ENCODE data around the gene GRIP2.

GRIP2 gene

DNA sequence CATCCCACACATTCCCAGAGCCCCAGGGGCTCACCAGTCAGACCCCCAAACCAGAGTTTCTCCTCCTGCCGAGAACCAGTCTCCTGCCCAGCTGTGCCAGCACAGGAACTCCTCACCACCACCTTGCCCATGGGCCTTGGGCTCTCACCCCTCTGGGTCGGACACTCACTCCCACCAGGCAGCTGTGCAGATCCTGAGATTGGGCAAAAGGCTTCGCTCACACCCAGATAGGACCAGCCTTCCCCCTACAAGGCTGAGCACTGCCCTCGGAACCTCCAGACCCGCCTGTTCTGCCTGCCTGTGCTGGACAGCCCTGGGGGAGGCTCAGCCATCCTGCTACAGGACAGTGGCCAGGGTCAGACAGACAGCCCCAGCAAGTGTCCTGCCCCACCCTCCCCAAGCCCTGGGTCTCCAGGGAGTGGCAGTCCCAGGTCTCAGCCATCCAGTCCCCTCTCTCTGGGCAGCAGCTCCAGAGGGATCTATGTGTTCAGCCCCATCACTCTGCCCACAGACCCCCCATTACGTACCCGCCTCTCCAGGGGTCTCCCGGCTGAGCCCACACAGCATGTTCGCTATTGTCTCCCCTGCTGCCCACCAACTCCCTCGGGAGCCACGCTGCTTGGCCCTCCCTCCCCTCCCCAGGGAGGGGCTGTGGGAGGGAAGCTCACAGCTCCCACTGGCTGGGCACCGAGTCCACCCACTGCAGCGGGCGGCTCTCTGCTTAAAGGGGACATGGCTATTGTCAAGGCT is at the start of gene GRIP2:
GRIP2 (minus strand) TSS at position 601 of the 750 bp plus-strand sequence; CDS start at position 567, 34 bp downstream.
- DNase-seq, result no peak

DNA sequence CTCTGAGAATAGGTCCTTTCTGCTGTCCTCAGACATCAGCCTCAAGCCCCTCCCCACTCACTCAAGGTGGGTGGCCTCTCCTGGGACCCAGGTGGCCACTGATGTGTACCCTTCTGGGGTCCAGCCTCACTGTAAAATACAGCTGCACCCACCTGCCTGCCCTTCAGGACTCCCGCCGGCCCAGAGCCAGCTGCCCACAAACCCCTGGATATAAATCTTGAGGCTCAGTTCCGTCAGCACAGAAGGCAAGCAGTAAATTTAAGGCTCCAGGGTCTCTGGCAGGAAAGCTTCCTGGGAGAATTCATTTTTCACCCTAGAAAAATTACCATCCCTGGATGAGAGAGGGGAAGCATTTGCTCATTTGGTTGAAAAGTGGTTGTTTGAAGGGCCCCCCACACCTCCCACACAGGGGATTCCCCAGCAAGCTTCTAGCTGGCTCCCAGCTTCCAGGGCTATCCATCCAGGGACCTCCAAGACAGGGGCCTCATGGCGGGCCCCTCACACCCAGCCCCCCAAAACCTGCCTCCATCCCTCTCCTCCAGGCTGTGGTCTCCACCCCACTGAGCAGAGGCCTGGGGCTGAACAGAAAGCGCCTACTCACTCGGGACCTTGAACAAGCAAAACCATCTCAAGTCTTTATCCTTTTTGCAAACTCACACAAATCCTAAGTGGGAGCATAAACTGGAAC is 48.4 kb upstream of the GRIP2 start:
- DNase-seq, result no peak

DNA sequence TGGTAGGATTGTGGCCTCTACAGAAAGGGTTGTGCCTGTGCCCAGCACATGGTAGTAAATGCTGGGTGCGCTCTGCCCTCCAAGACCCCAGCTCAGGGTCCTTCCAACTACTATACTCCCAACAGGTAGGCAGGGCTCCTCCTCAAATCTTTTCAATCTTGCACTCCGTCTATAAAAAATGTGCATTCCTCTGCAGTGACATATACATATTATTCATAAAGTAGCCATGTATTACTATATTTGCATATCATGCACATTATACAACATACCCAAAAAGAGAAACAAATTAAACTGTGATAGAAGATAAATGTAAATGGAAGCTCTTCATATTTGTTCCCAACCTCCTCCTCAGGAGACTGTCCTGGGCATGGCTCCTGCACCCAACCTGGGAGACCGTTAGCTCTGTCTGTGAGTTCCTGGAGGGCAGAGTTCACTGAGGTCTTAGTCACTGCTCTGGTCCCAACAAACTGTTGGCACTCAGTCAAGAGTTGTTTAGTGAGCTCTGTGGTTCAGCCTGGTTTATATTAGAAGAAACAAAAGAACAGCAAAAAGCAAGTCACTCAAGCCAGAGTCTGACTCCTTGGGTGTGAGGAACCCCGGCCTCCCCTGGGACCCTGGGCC is 47.7 kb upstream of the GRIP2 start:
- no peak for DNase-seq

DNA sequence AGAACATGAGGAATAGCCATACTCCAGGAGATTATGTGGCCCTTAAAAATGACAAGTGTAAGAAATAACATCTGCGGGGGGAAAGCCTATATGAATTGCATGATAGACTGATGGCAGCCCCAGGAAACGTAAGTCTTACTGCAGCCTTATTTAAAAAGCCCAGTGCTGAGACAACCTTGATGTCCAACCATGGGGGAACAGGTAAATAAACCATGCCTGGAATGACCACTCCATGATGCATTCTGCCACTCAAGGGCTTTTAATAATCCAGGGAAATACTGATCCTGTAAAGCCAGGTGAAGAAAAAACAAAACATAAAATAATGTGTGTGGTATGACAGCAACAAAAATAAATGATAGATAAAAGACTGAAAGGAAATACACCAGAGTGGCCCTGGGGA is 46.5 kb upstream of the GRIP2 start:
- DNase-seq, result no peak

DNA sequence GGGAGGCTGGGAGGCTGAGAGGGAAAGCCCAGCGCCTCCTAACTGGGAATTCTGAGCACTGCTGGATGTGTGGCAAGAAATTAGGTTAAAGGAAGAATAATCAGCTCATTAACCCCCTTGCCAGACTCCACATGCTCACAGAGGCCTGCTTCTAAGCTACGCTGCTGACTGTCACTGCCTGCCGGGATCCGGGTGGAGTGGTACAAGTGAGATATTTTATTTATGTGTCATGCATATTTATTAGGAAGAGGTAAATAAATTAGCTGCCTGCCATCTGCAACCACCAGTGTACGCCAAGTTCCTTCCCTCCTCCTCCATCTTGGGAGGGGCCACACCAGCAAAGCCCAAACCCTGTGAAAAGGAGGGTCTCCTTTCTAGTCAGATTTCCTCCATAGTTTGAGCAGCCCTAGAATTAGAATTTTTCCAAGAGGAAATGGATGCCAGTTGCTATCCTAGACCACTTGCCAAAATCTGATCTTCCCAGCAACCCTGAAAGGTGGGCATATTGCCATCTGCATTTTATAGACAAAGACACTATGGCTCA is 43.5 kb upstream of the GRIP2 start:
- DNase-seq, result no peak

DNA sequence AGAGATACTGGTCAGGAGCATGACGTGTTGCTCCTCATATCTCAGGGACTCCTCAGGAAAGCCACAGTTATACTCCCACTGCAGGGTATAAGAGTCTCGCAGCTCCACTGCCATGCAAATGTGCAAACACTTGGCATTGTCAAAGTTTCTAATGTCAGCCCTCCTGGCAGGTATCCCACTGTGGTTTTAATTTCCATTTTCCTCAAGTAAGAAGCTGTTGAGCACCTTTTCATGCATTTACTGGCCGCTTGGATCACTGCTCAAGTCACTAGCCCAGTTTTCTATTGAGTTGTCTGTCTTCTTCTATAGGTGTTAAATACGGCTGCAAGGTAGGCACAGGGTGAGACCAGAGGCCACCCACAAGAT is 41.9 kb upstream of the GRIP2 start:
- DNase-seq, result no peak

DNA sequence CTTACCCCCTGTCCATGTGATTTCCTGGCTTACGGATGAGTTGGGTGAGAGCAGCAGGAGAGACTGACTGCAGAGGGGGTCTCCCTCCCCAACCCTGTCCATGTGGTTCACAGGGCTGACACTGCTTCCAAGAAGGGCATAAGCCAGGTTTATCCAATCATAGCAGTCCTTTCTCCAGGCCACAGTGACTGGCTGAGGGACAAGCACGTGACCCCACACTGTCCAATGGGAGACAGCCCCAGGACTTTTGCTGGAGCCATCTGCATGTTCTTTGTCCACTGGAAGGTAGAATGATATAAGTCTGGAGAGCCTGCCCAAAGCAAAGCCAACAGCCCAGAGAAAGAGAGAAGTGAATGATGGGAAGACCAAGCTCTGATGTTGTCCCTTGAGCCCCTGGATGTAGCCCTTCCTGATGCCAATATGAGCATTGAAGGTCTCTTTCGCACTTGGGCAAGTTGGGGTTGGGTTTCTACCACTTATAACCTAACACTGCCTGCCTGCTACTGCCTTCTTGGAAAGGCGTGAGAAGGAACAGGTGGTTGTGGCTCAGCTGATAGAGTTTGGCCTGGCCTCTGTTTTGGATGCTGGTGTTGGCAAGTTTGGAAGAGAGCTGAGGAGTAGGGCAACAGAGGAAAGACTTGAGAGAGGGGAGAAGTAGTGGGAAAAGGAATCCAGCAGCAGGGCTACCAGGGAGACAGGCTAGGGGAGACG is 41.3 kb upstream of the GRIP2 start:
- DNase-seq, result no peak

DNA sequence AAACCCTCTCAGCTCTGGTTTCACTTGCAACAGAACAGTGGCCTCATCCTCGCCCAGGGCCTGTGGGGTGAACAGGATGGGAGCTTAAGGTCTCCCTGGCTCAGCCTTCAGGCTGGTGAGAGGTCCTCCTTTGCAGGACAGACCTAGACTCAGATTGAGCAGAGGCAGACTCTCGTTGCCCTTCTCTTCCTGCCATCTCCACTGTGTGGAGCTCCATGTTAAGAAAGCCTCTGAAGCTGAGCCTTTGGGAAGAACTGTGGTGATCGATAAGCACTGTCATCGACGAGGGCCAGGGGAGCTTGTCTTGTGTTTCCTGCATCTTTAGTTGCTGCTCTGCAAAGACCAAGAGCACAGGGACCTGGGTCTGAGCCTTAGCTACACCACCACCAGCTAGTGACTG is 37.8 kb upstream of the GRIP2 start:
- DNase-seq, result no peak

DNA sequence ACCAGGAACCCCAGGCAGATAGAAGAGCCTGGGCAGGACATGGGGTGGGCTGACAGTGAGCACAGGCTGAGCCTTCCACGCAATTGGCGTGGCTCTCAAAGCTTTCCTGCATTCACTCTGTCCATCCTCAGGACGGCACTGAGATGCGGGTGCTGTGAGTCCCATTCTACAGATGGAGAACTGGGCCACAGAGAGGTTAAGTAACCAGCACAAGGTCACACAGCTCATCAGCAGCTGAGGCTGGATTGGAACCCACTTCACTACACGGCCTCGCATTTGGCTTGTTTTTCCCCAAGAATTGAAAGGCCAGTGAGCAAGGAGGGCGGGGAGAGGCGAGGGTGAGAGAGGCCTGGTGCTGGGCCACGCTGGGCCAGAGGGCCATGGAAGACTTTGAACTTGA is 36.0 kb upstream of the GRIP2 start:
- DNase-seq, result no peak

DNA sequence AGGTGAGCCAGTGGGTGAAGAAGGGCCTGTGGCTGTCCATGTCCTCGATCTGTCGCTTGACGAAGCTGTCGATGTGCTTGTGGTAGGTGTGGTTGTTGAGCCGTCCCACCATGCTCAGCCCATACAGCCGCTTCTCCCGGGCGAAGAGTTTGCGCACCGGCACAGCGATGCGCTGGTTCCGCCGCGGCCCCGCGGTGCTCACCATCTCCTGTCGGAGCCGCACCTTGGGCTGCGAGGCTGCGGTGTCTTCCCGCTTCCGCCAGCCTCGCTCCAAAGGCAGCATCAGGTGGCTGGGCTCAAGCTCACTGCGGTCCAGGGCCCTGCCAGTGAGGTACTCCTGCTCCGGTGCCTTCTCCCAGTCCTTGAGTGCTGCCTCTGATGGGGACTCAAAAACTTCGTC is 34.0 kb upstream of the GRIP2 start:
- DNase-seq, result no peak

DNA sequence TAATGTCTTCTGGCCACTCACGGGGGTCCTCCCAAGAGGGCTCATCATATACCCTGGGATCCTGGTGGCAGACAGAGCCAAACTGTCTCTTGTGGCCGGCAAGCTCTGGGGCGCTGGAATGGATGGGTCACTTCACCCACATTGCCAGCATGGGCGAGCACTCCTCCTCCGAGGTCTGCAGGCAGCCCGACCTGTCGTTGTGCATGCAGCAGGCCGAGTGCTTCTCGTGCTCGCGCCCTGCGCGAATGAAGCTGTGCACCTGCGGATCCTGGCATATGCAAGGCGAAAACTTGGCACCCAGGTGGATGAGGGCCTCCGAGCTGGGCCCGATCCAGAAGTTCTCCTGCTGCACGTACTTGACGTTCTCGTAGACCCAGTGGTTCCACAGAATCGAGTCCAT is 33.6 kb upstream of the GRIP2 start:
- no peak for DNase-seq

DNA sequence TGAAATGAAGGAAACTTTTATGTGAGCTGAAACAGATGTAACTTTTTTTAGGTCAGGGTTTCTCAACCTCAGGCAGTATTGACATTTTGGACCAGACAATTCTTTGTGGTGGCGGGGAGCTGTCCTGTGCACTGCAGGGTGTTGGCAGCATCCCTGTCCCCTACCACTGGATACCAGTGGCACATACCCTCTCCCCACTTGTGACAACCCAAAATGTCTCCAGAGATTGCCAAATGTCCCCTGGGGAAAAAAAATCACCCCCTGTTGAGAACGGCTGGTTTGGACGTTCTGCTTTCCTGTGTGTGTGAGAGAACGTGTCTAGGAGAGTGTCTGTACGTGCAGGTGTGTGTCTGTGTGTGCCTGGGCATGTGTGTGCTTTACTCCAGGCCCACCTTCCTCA is 30.7 kb upstream of the GRIP2 start:
- no peak for DNase-seq

DNA sequence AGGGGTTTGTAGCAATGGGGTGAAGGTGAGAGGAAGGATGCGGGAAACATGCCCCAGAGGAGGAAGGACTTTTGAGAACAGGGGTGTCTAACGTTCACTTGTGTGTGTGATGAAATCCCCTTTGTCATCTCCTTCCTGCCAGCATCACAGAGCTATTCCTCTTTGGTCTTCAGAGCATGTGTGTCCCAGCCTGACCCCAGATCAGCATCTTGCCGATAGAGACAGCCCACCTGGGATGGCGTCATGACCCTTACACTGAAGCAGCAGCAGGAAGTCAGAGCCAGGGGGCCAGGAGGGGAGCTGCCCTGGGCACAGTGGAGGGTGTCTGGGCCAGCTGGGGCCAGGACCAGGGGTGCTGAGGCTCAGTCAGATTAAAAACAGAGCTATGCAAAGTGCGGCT is 29.9 kb upstream of the GRIP2 start:
- DNase-seq, result no peak

DNA sequence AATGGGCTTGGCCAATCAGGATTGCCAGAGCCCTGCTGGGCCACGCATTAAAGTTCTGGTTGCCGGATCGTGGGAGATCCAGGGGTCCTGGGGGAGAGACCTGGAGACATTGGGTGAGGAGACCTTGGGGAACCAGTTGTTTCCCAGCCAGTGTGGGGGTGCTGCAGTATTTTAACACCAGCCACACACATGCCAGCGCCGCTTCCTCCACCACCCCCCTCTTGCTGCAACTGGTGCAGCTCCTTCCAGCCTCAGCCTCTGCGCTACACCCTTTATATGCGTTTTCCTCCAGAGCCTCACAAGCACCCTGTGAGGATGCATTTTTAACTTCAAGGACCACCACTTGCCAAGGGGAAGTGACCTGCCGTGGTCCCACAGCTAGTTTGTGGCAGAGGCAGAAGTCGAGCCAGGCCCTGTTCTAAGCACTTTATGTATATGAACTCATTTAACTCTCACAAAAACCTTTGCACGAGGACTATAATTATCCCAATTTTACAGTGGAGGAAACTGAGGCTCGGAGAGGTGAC is 29.4 kb upstream of the GRIP2 start:
- no peak for DNase-seq

DNA sequence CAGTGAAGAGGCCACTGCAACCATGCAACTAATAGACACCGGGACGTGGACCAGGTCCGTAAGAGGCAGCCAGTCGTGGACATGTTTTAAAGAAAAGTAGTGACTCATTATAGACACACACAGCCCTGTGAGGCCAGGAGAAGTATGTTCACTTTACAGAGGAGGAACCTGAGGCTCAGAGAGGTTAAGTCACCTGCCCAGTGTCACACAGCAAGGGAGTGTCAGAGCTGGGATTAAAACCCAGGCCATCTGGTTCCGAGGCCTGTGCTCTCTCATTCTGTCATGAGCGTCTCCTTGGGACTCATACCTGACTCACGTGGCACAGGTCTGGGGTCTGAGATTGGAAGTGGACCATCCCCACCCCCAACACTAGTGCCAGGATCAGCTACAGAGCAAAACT is 28.1 kb upstream of the GRIP2 start:
- no peak for DNase-seq

DNA sequence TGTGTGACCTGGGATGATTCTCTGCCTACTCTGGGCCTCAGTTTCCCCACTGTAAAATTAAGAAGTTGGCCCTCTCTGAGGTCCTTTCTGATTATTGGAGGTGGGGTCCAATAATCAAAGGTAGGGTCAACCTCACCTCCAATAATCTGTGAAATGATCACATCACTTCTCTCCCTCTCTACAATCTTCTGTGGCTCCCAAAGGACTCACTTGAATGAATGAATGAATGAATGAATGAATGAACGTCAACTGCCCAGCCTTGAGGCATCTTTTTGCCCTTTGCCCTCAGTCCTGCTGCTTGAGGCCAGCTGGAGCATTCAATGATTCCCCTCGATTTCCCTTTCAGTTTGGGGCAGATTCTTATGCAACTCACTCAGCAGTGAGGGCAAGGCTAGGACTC is 26.7 kb upstream of the GRIP2 start:
- DNase-seq, result no peak

DNA sequence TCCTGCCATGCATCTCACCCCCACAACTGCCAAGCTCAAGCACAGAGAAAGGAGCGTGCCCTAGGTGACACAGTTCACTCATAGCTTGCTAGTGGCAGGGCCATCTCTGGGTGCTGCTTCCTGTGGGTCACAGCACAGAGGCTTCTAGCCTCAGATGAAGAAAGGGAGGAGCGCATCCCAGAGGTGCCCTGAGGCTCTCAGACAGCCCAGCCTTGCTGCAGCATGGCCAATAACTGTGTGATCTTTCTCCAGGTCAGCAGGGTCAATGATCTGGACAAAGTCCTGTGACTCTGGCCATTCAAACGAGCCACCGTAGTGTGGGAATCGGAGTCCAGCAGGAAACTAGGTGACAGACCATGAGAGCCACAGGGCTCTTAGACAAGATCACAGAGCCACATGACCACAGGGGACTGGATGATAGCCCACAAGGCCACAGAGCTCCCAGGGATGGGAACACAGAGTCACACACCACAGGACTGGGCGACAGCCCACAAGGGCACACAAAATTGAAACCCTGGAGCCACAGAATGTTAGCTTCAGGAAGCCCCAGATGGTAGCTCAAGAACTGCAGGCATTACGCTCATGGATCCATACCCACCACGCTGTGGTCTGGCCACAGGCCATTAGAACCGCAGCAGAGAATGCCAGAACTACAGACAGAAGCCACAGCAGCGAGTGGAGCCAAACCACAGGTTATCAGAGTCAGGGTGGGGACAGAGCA is 25.9 kb upstream of the GRIP2 start:
- DNase-seq, result no peak

DNA sequence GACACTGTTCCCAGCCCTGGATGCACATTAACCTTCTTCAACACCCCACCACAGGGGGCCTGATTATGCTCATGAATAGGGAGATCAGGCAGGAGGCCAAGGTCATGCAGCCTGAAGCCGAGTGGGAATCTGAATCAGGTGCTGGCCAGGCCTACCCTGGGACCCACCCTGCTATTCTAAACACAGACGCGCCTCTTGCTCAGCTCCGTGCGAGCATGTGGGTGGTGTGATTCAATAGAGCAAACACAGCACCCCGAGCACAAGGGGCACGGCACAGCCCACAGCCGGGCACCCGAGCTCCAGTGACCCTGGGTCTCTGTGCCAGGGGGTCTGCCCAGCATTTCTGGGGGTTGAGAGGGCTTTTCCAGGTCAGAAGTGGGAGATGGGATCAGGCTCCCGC is 24.6 kb upstream of the GRIP2 start:
- DNase-seq, result no peak

DNA sequence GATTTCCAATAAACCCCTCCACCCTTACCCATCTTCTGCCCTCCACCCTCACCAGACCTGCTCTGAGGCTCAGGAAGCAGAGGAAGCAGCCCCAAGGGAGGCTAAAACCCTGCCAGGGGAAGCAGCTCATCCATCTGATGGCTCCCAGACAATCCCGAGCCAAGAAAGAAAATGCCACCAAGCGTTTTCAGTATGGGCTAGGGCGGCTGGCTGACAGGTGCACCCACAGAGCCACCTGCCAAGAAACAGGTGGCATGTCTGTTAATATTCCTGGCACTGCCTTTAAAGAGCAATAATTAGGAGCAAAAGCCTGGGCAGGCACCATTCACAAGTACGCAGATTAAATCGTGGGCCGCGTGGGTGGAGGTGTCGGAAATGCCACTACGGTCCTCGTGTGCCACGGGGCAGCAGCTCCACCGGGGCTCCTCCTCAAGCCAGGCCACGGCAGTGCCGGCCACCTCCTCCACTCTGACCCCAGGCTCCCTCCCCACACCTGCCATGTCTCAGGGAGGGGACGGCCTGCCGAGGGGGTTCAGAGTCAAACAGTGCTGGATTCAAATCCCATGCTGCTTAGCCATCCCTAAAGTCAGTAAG is 23.9 kb upstream of the GRIP2 start:
- no peak for DNase-seq

DNA sequence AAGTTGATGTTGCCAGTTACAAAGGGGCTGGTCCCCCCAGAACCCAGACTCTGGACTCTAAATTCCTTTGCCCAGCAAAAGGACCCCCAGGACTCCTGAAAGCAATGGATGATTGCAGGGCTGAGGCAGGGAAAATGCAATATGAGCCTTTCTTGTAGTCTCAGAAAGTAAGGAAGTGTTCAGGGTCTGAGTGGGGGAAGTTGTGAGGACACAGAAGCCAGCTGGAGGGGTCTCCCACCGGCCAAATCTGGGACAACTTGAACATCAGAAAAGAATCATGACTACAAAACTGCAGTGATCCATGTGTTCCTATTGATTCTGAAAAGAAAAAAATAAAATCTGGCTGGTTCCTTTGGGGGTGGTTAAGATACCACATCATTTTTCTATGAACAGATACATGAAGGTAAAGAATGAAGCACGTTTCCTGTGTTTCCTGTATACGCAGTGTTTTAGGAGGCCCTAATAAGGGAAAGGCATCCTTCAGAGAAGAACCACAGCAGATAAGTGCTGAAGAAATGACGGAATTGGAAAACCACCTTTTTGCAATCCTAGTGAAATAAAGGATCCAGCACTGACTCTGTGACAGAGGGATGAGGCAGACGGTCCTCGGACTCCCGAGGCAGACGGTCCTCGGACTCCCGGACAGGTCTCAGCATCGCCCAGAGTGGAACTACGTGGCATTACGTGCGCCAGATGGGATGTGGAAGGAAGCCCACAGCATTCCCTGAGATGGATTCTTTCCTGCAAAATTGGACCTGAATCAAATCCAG is 22.2 kb upstream of the GRIP2 start:
- DNase-seq, result no peak

Data from NCI-H748 treated with DMSO at 0.1 percent for 48 hours (cell line).